Large intestine (tissue), 3 donors: ENCODE data around the gene PTPRD. TPM values are rescaled to one million over a fixed set of nuclear protein-coding genes. Genes with fewer than 3 reads are reported as not detected.

Experiments used
- DNase-seq, 2 donors: peaks; one replicate each; pipeline versions ENCODE4 v3.0.0 to v3.0.0-alpha.2; 2013
- H3K27ac ChIP-seq: one replicate; pipeline ENCODE4 v1.5.1; 2013; ENCODE audit warnings: low read length
- H3K27me3 ChIP-seq: 2 replicates; pipeline ENCODE4 v1.6.1; 2013; ENCODE audit warnings: low read length; ENCODE audit not compliant: control insufficient read depth, insufficient read depth
- H3K36me3 ChIP-seq: 2 replicates; pipeline ENCODE4 v1.6.1; 2013; ENCODE audit warnings: low read length; ENCODE audit not compliant: control insufficient read depth, insufficient read depth
- H3K4me1 ChIP-seq: one replicate; pipeline ENCODE4 v1.6.1; 2013; ENCODE audit warnings: low read length; ENCODE audit not compliant: control insufficient read depth, insufficient read depth
- H3K4me3 ChIP-seq: one replicate; pipeline ENCODE4 v1.5.1; 2013; ENCODE audit warnings: low read length
- H3K9me3 ChIP-seq: one replicate; pipeline ENCODE4 v1.6.1; 2013; ENCODE audit warnings: mild to moderate bottlenecking, low read depth, low read length, moderate library complexity; ENCODE audit not compliant: control insufficient read depth
- WGBS: methylation state at CpG from one replicate; pipeline ENCODE4 v1.1.5; 2013; ENCODE audit warnings: low lambda C conversion rate; ENCODE audit not compliant: insufficient coverage; 5-methylcytosine and 5-hydroxymethylcytosine counted together
- polyA plus RNA-seq: library from polyadenylated mRNA; unstranded; fragments of 120-200 nt; gene quantifications from one replicate; pipeline ENCODE4 v1.2.1, GENCODE V29; 2013

PTPRD gene
- polyA plus RNA-seq, 1 donor, result 12.0 TPM

GRCh38 chr9:8804613-8805012, 1808.2 kb downstream of the PTPRD start:
- Histone ChIP-seq H3K4me3 (no peak overlapping the region), H3K36me3 (no peaks in the 10 kb centered on the region), H3K27me3 (no peaks in the 10 kb centered on the region), H3K9me3 (no peaks in the 10 kb centered on the region), H3K4me1 (peaks cover 9% of the 10 kb centered on the region), H3K27ac (no peak overlapping the region)
- DNase-seq, result peak; percentile 48 to 58
- WGBS, result no CpG with 5 or more reads among the region's 3 CpGs

- Histone ChIP-seq H3K4me1 (peaks cover 9% of the 10 kb centered on the region), H3K27ac (no peak overlapping the region), H3K4me3 (no peak overlapping the region), H3K9me3 (no peaks in the 10 kb centered on the region), H3K27me3 (no peaks in the 10 kb centered on the region), H3K36me3 (no peaks in the 10 kb centered on the region)
- no CpG with 5 or more reads among the region's 4 CpGs for WGBS
- DNase-seq, result peak; percentile 6 to 38
Measured at GRCh38 chr9:8802242-8802641, 1810.6 kb downstream of the PTPRD start.

- Histone ChIP-seq H3K27me3 (no peaks in the 10 kb centered on the region), H3K27ac (no peak overlapping the region), H3K36me3 (no peaks in the 10 kb centered on the region), H3K9me3 (no peaks in the 10 kb centered on the region), H3K4me3 (no peak overlapping the region), H3K4me1 (peaks cover 8% of the 10 kb centered on the region)
- WGBS, result no CpG with 5 or more reads among the region's 3 CpGs
- no peak for DNase-seq
Measured at GRCh38 chr9:8800196-8800595, 1812.6 kb downstream of the PTPRD start.

- Histone ChIP-seq H3K4me1 (peaks cover 3% of the 10 kb centered on the region), H3K36me3 (no peaks in the 10 kb centered on the region), H3K4me3 (no peak overlapping the region), H3K27ac (no peak overlapping the region), H3K9me3 (no peaks in the 10 kb centered on the region), H3K27me3 (no peaks in the 10 kb centered on the region)
- DNase-seq, result no peak
Measured at GRCh38 chr9:8799615-8800014, 1813.2 kb downstream of the PTPRD start.

- Histone ChIP-seq H3K4me3 (no peak overlapping the region), H3K27ac (no peak overlapping the region), H3K4me1 (peaks cover 1% of the 10 kb centered on the region), H3K36me3 (no peaks in the 10 kb centered on the region), H3K27me3 (no peaks in the 10 kb centered on the region), H3K9me3 (no peaks in the 10 kb centered on the region)
- no peak for DNase-seq
Measured at GRCh38 chr9:8799206-8799605, 1813.6 kb downstream of the PTPRD start.

- no peaks in the 10 kb centered on the region for H3K4me1 ChIP-seq
- no peak overlapping the region for H3K4me3 ChIP-seq
- H3K36me3 ChIP-seq, result no peaks in the 10 kb centered on the region
- no peaks in the 10 kb centered on the region for H3K27me3 ChIP-seq
- DNase-seq, result no peak
- no peak overlapping the region for H3K27ac ChIP-seq
- H3K9me3 ChIP-seq, result no peaks in the 10 kb centered on the region
- 65% methylated on average over 2 of the region's 2 CpGs for WGBS
Measured at GRCh38 chr9:8784838-8785237, 1828.0 kb downstream of the PTPRD start.

- Histone ChIP-seq H3K9me3 (no peaks in the 10 kb centered on the region), H3K4me3 (no peak overlapping the region), H3K27ac (no peak overlapping the region), H3K27me3 (no peaks in the 10 kb centered on the region), H3K36me3 (no peaks in the 10 kb centered on the region), H3K4me1 (no peaks in the 10 kb centered on the region)
- 86% methylated on average over 1 of the region's 6 CpGs for WGBS
- DNase-seq, result no peak
Measured at GRCh38 chr9:8783941-8784340, 1828.9 kb downstream of the PTPRD start.

GRCh38 chr9:8782237-8782636, 1830.6 kb downstream of the PTPRD start:
- no peaks in the 10 kb centered on the region for H3K36me3 ChIP-seq
- H3K9me3 ChIP-seq, result no peaks in the 10 kb centered on the region
- H3K27ac ChIP-seq, result no peak overlapping the region
- no peak overlapping the region for H3K4me3 ChIP-seq
- no peak for DNase-seq
- no peaks in the 10 kb centered on the region for H3K27me3 ChIP-seq
- H3K4me1 ChIP-seq, result no peaks in the 10 kb centered on the region
- WGBS, result 100% methylated on average over 1 of the region's 5 CpGs

- no peak for DNase-seq
- H3K4me1 ChIP-seq, result no peaks in the 10 kb centered on the region
- WGBS, result no CpG with 5 or more reads among the region's 1 CpG
Measured at GRCh38 chr9:8781458-8781857, 1831.3 kb downstream of the PTPRD start.

GRCh38 chr9:8780386-8780785, 1832.4 kb downstream of the PTPRD start:
- H3K27ac ChIP-seq, result no peak overlapping the region
- H3K9me3 ChIP-seq, result no peaks in the 10 kb centered on the region
- DNase-seq, result no peak
- no peaks in the 10 kb centered on the region for H3K4me1 ChIP-seq
- H3K27me3 ChIP-seq, result no peaks in the 10 kb centered on the region
- WGBS, result no CpG with 5 or more reads among the region's 3 CpGs
- H3K36me3 ChIP-seq, result no peaks in the 10 kb centered on the region
- no peak overlapping the region for H3K4me3 ChIP-seq

More at GRCh38 chr9:8781458-8781857, 1831.3 kb downstream of the PTPRD start:
- H3K4me3 ChIP-seq, result no peak overlapping the region
- no peaks in the 10 kb centered on the region for H3K27me3 ChIP-seq
- H3K36me3 ChIP-seq, result no peaks in the 10 kb centered on the region
- H3K9me3 ChIP-seq, result no peaks in the 10 kb centered on the region
- H3K27ac ChIP-seq, result no peak overlapping the region

GRCh38 chr9:8779478-8779877, 1833.3 kb downstream of the PTPRD start:
- Histone ChIP-seq H3K9me3 (no peaks in the 10 kb centered on the region), H3K27me3 (no peaks in the 10 kb centered on the region), H3K27ac (no peak overlapping the region), H3K4me3 (no peak overlapping the region), H3K4me1 (no peaks in the 10 kb centered on the region), H3K36me3 (no peaks in the 10 kb centered on the region)
- 57% methylated on average over 1 of the region's 4 CpGs for WGBS
- DNase-seq, result no peak
